ENCODE results near the gene PLA2G2C.

PLA2G2C gene

DNA sequence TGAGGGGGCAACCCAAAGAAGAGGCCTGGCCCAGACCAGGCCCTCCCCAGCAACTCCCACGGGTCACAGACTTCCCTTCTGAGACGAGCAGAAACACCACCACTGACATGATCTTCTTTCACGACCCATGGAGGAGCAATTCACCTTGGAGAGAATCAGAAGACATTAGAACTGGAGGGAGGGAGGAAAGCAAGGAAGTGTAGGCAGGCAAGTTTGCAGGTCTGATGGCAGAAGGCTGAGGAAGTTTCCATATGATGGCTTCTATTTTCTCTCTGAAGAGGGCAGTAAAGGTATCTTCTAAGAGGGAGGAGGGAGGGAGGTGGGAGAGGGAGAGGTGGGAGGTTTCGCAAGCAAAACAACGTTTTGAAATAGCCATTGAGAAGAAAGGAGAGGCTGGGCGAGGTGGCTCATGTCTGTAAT is 1.8 kb downstream of the PLA2G2C start:
- DNase-seq (ENCODE audit: low read depth, low spot score): no peak

DNA sequence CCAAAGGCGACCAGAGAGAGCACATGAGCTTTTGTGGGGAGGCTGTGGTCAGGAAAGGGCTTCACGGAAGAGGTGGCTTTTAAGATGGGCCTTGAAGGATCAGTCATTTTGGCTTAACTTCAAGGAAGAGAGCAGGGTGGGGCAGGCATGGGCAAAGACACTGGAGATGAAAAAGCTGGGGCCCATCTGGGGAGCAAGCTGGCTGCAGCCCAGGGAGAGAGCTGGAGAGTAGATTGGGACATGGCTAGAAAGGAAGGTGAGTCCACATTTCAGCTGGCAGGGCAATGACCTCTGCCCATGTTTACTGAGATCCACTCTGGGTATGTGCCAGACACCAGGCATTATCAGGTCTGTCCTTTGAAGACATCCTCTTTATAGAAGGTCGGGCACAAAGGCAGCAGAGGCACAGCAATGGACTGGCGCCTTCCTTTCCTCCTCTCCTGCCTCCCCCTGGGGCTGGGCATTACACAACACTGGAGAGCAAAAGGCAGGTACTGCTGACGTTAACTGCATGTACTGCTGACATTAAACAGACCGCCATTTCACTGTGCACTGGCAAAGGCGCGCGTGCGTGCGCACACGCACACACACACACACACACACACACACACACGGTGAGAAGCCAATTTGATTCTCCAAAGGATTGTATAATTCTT is 2.6 kb downstream of the PLA2G2C start:
- no peak for DNase-seq (ENCODE audit: low read depth, low spot score)

DNA sequence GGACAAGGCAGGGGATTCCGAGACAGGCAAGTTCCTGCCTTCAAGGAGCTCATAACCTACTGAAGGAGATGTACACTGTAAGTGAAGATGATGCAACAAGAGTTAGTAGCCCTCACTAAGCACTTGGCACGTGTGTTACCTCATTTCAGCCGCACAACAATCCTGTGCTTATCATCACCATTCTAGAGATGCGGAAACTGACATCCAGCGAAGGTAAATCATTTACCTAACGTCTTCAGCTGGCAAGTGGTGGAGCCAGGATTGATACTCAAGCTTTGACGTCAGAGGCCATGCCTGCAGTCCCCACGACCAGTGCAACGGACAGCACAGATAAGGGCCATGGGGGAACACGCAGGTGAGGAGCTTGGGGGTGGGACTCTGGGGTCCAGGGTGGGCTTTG is 3.3 kb downstream of the PLA2G2C start:
- no peak for DNase-seq (ENCODE audit: low read depth, low spot score)

DNA sequence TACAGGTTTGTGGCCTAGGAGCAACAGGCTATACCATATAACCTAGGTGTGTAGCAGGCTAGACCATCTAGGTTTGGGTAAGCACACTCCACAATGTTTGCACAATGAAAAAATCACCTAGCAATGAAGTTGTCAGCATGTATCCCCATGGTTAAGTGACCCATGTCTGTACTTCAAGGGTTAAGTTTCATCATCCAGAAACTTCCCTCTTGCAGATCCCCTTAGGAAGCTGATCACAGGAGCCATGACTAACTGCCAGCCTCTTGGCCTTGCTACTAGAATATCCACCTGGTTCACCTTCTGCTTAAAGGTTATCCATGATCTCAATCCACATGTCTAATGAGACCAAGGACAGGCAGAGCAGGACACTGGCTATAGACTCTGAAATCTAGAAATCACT is 3.9 kb downstream of the PLA2G2C start:
- no peak for DNase-seq (ENCODE audit: low read depth, low spot score)

DNA sequence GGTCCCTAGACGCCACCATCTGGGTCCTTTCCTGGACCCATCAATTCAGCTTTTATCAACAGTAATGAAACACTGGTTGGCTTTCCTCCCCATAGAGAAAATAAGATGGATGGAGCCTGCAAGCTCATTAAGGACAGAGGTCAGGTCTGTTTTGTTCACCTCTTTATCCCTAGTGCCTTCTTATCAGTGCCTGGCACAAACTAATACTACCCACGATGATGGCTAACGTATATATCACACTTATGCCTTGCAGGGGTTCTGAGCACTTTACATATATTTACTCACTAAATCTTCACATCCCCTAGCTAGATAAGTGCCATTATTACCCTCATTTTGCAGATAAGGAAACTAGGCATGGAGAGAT is 5.5 kb downstream of the PLA2G2C start:
- DNase-seq (ENCODE audit: low read depth, low spot score): no peak

DNA sequence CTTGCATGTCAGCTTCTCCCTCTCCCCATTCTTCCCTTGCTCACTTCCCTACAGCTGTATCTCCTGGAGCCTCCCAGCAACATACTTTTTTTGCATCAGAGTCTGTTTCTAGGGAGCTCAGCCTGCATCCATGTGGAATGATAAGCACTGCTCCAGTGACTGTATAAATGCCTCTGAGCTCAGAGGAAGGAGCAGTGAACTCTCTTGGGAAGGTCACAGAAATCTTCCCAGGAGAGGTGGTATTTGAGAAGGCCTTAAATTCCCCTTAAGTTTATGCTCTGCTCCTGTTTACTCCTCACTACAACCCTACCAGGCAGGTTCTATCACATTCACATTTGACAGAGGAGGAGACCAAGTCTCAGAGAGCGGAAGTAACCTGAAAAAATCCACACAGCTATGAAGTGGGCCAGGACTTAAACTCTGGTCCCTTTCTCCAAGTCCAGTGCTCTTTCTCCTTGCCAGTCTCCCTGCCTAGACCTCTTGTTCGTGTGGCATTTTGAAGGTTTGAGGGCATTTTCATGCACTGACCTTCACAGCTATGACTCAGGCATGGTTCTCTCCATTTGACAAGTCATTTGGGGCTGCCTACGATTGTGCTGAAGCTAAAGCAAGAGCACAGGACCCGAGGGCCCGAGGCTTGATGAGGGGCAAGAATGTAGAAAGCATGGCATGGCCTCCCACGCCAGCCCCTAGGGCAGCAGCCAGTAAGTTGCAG is 6.0 kb downstream of the PLA2G2C start:
- no peak for DNase-seq (ENCODE audit: low read depth, low spot score)

DNA sequence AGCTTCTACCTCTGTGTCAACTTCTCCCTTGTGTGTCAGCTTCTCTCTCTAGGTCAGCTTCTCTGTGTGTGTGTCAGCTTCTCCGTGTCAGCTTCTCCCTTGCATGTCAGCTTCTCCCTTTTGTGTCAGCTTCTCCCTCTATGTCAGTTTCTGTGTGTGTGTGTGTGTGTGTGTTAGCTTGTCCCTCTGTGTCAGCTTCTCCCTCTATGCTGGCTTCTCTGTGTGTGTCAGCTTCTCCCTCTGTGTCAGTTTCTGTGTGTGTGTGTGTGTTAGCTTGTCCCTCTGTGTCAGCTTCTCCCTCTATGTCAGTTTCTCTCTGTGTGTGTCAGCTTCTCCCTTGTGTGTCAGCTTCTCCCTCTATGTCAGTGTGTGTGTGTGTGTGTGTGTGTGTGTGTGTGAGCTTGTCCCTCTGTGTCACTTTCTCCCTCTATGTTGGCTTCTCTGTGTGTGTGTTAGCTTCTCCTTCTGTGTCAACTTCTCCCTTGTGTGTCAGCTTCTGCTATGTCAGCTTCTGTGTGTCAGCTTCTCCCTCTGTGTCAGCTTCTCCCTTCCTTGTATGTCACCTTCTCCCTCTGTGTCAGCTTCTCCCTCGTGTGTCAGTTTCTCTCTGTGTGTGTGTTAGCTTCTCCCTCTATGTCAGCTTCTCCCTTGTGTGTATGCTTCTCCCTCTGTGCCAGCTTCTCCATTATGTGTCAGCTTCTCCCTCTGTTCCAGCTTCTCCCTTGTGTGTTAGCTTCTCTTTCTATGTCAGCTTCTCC is 6.8 kb downstream of the PLA2G2C start:
- no peak for DNase-seq (ENCODE audit: low read depth, low spot score)

DNA sequence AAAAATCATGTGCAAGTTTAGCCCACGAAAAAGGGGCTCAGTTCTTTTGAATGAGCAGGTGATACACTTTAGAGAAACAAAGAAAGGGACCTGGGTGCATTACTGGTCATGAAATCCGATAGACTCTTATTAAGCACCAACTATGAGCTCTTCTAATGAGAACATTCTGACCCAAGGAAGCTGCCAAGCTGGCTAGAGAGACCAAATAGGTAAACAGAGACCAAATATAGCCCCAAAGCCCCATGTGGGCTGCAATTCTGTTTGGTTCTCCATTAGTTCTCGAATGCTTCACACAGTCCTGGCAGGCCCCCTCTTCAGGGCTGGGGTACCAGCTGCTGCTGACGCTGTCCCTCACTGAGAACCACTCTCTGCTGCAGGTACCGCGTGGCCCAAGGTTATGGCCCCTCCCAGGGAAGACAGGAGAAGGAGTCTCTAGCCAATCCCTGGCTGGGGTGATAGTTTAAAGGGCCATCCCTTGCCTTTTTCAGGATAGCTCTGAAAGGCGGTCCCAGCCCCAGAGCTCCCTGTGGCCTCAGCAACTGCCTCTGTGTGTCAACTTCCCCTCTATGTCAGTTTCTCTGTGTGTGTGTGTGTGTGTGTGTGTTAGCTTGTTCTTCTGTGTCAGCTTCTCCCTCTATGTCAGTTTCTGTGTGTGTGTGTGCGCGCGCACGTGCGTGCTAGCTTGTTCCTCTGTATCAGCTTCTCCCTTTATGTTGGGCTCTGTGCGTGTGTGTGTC is 7.5 kb downstream of the PLA2G2C start:
- no peak for DNase-seq (ENCODE audit: low read depth, low spot score)

DNA sequence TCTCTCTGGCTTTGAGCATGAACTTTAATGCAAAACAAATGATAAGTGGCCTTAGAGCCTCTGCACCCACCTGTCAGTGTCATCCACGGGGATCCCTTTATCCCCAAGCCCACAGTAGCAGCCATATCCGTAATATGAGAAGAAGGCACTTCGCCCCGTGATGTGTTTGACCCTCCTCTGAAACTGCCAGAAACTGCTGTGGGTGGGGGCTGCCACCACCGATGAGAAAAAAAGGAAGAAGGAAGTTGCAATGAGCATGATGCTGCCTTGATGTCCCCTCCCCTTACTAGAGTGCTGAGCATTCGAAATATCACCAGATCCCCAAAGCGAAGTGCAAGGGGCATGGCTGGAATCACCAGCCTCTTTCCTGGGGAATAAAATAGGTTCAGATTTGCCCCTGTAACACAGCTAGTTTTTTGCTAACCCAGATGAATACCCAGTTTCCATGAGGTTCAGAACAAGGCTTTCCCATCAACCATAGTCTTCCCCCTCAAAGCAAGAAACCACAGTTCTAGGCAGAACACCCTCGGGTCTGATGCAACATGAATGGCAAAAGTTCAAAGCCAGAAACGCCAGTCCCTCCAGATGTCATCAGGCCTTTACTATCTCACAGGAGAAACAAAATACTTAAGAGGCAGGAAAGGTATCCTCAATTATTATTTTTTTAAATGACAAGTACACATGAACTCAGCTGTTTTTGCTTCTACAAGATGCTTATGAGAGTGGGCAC is 11.2 kb downstream of the PLA2G2C start:
- no peak for DNase-seq (ENCODE audit: low read depth, low spot score)

DNA sequence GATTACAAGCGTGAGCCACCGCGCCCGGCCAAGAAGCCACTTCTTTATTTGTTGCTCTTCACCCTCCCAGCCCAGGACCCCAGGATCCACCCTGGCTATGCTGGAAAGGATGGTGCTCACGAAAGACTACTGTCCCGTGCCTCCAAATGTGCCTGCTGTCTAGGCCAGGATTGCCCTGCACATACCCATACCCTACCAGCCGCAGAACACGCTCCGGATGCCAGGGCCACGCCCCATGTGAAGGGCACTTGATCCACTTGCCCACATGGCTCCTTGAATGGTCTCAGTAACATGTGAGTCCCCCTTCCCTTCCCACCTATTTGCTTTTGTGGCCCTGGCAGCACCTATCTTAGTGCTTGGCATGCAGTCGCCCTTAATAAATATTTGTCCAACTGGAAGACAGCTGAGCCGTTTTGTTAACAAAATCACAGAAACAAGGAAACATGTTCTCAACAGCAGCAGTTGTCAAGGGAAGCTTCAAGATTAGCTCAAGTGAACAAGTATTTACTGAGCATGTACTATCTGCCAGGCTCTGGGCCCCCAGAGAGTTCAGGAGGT is 14.2 kb downstream of the PLA2G2C start:
- no peak for DNase-seq (ENCODE audit: low read depth, low spot score)

DNA sequence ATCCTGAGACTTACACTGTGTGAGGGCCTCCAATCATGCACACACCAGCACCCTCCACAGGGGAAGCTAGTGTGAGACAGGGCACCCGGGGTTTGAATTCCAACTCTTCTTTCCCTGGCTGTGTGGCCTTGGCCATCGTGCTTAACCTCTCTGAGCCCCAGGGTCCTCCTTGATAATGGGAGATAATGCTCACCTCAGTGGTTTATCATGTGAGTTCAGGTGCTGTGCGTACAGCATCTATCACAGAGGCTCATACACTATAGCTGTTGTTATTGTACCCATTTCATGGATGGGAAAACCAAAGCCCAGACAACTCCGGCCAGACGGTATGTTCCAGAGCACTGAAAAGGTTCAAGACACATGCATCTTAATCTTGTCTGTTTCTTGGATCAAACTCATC is 16.4 kb downstream of the PLA2G2C start:
- no peak for DNase-seq (ENCODE audit: low read depth, low spot score)

DNA sequence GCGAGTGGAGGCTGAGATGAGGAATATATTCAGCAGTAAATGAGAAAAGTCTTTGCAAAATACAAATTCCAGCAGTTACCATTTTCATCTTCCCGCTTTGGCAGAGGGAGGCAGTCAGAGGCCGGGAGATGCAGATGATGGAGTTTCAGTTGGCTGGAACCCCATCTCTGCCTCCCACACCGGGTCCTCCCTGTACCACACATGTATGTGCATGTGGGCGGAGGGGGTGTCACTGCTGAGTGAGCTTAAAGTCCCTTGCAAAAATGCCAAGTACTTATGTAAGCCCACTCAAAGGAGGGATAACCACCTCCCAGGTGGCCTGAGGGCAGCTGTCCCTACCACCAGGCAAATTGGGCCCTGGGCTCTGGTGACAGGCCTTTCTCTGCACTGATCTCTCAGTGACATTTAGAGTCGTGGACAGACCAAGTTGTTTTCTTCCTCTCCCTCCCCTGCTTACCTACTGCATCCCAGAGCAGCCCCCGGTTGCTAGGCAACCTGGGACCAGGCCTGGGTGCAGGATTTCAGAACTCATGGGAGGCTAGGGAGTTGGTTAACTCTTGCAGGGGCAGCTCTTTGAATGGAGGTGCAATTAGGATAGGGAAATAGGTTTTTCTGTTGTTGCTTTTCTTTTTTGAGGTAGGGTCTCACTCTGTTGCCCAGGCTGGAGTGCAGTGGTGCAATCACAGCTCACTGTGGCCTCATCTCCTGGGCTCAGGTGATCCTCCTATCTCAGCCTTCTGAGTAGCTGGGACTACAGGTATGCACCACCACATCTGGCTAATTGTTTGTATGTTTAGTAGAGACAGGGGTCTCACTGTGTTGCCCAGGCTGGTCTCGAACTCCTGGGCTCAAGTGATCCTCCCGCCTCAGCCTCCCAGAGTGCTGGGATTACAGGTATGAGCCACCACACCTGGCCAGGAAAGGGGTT is 17.5 kb downstream of the PLA2G2C start:
- DNase-seq (ENCODE audit: low read depth, low spot score): no peak

DNA sequence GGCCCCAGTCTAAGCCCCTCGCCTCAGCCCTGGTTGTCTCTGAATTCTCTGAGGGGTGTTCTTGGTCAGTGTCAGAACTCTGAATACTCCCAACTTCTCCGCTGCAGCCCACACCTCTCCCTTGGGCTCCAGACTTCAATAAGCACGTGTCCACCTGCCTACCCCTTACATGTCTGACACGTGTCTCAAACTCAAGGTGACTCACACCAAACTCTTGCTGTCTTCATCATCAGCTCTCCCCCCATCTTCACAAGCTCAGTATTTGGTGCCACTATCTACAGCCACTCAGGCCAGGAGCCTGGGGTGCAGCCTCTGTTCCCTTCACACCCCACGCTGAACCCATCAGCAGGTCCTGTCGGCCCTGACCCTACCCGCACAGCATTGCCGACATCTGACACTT is 19.2 kb downstream of the PLA2G2C start:
- no peak for DNase-seq (ENCODE audit: low read depth, low spot score)

DNA sequence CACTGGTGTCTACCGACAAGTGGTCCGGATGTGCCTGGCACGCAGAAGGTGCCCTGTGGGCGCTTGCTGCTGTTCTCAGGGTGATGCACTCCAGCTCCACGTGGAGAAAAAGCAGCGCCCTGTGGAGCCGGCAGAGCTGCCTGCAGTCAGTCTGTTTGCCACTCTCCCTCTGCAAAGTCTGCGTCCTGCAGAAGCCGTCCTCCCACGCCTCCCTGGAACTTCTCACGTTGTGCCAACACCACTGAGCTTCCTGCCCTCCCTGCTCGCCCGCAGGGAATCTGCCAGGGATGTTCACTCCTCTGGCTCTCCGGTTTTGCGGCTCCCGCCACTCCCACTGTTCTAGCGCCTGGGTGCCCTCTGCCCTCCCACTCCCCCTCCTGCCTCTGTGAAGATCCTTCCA is 20.3 kb downstream of the PLA2G2C start:
- DNase-seq (ENCODE audit: low read depth, low spot score): no peak

DNA sequence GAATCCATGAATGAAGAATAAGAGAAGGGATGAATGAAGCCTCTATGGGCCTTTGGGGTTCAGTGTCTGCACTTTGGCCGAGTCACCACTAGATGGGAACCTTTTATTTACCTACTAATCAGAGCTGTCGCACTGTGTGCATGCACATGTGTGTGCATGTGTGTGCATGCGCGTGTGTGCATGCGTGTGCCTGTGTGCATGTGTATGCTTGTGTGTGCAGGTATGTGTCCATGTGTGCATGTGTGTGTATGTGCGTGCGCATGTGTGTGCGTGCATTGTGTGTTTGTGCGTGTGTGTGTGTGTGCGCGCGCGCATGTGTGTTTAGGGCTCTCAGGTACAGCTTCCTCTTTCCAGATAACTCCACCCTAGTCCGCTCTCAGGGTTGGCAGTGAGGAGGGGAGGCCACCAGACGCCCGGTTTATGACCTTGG is 20.8 kb downstream of the PLA2G2C start:
- DNase-seq (ENCODE audit: low read depth, low spot score): peak; percentile 15

DNA sequence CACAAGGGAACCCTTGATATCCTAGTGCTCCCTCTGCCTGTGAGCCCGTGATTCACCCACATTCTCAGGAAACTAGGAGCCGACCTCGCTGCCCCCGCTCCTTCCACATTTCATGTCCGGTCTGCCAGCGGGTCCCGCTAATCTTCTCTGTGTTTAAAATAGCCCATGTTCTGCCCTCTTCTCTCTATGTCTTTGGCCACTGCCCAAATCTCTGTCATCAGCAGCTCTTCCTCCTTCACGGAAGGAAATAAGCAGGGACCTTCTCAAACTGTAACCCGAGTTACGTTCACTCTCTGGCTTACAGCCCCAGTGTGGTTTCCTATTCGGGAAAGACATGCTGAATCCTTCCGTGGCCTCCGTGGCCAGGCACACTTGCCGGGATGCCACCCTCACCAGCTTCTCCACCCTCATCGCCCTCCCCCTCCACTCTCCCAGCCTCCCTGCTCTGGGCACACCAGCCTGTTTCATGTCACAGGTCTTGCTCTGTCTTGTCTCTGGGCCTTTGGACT is 21.6 kb downstream of the PLA2G2C start:
- no peak for DNase-seq (ENCODE audit: low read depth, low spot score)

DNA sequence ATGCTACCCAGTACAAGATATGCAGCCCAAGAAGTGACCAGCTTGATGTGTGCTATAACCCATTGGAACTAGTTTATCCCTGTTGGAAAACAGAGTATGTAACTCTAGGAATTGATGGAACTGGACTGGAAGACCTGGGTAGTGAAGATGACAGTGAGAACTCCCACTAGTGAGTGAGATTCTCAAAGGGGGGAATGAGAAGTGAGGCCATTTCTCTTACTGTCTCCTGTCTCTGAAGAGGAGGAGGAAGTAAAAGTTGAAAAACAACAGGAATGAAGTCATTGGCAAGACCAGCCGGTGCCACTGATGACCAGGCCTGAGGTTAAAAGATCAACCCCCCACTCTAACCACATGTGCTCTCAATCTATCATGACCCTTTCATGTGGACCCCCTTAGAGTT is 26.3 kb downstream of the PLA2G2C start:
- DNase-seq (ENCODE audit: low read depth, low spot score): peak; percentile 9

DNA sequence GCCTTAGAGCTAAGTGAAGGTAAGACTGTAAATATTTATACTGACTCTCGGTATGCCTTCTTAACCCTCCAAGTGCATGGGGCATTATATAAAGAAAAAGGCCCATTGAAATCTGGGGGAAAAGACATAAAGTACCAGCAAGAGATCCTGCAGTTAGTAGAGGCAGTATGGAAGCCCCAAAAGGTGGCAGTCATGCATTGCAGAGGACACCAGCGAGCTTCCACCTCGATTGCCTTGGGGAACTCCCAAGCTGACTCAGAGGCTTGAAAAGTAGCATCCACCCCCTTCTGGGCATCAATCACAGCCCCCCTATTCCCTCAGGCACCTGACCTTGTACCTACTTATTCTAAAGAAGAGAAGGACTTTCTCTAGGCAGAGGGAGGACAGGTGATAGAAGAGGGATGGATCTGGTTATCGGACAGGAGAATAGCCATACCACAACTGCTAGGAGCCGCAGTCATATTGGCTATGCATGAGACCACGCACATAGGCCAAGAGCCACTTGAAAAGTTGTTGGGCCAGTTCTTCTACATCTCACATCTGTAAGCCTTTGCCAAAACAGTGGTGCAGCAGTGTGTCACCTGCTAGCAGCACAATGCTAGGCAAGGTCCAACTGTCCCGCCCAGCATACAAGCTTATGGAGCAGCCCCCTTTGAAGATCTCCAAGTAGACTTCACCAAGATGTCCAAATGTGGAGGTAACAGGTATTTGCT is 27.8 kb downstream of the PLA2G2C start:
- no peak for DNase-seq (ENCODE audit: low read depth, low spot score)

DNA sequence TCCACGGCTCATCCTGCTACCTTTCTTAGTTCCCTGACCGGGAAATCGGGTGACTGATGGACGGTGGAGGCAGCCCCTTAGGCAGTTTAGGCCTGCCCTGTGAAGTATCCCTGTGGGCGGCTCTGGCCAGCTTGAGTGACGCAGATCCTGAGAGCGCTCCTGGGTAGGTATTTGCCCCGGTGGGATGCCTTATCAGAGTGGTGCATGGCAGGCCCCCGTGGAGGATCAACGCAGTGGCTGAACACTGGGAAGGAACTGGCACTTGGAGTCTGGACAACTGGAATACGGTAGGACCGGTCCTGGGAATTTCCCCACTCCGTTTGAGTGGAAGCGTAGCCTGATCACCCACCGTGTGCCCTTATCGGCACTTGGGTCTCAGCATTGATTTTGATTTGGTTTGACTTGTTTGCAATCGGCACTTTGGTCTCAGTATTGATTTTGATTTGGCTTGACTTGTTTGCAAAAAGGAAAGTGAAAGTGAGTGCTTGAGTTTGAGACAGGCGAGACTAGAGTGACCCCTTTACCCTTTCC is 32.0 kb downstream of the PLA2G2C start:
- DNase-seq (ENCODE audit: low read depth, low spot score): no peak
